ENCODE results near the gene PITRM1.

DNA sequence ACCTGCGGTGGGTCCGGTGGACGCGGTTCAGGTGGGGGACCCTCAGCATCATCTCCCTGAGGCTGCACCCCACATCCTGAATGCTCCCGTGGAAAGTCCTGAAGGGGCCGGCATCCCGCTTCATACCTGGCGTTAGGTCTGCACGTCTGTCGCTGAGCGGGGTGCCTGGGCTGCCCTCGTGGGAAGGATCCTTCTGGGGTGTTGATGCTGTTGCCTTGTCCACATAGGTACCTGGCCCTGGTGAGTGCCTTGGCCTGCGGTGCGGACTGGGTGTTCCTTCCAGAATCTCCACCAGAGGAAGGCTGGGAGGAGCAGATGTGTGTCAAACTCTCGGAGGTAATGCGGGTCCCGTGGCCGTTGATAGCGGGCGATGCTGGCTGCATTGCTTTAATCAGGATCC lies 67.4 kb downstream of the PITRM1 start:
- TF ChIP-seq CTCF (IDR thresholded peaks at IDR 0.05; ENCODE audit: insufficient read depth, low read length, poor library complexity, severe bottlenecking) (no peak), EZH2phosphoT487 (conservative IDR thresholded peaks at IDR 0.05; ENCODE audit: low read length) (no peak)

Measured in SU-DHL-6 (cell line).